ENCODE measurements around the gene SPACA5. TPM values are rescaled to one million over a fixed set of nuclear protein-coding genes. Genes with fewer than 3 reads are reported as not detected.
A peak's percentile ranks its signal among the peaks of the same experiment; 100 is the strongest.
"Not testable (repeated sequence)": the region's sequence is repeated elsewhere in the genome, so short reads cannot be mapped to it uniquely, and the experiment has no call there.

SPACA5 gene
- polyA plus RNA-seq, 1 donor (not counting 4 experiments of a cell fraction or from before 2014, with no cell fraction given), result not detected

- peak overlapping the region; percentile 53 to 68 (median 60) for H3K4me3 ChIP-seq (ENCODE audit: control insufficient read depth in 2 of 3, extremely low read depth in 1 of 3, insufficient read depth in 2 of 3, low read depth in 1 of 3, low read length in 3 of 3)
- H3K9ac ChIP-seq (ENCODE audit: control insufficient read depth, extremely low read depth, insufficient read depth, low read length), result peak overlapping the region; percentile 75
- no peaks in the 10 kb centered on the region for H4K20me1 ChIP-seq (ENCODE audit: control insufficient read depth, extremely low read depth, insufficient read depth, low read length)
- TF ChIP-seq, protein P1, sequence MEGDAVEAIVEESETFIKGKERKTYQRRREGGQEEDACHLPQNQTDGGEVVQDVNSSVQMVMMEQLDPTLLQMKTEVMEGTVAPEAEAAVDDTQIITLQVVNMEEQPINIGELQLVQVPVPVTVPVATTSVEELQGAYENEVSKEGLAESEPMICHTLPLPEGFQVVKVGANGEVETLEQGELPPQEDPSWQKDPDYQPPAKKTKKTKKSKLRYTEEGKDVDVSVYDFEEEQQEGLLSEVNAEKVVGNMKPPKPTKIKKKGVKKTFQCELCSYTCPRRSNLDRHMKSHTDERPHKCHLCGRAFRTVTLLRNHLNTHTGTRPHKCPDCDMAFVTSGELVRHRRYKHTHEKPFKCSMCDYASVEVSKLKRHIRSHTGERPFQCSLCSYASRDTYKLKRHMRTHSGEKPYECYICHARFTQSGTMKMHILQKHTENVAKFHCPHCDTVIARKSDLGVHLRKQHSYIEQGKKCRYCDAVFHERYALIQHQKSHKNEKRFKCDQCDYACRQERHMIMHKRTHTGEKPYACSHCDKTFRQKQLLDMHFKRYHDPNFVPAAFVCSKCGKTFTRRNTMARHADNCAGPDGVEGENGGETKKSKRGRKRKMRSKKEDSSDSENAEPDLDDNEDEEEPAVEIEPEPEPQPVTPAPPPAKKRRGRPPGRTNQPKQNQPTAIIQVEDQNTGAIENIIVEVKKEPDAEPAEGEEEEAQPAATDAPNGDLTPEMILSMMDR (optimal IDR thresholded peaks at IDR 0.05 in 1 of 3, IDR thresholded peaks at IDR 0.05 in 1 of 3, conservative IDR thresholded peaks at IDR 0.05 in 1 of 3; ENCODE audit: extremely low read depth in 1 of 3, insufficient read depth in 2 of 3, low read length in 3 of 3), result no peak
- no peak for TF ChIP-seq EZH2 (IDR thresholded peaks at IDR 0.05; ENCODE audit: low read length)
- peak overlapping the region; percentile 69 for H3K4me2 ChIP-seq (ENCODE audit: control insufficient read depth, extremely low read depth, insufficient read depth, low read depth, low read length)
- FAIRE-seq (no peak), DNase-seq (ENCODE audit: low read depth, low spot score) (no peak)
- peaks cover 5% of the 10 kb centered on the region for H3K4me1 ChIP-seq (ENCODE audit: control insufficient read depth, extremely low read depth, insufficient read depth, low read length)
- no peaks in the 10 kb centered on the region for H3K27me3 ChIP-seq (ENCODE audit: control insufficient read depth, extremely low read depth, insufficient read depth, low read length)
- H3K36me3 ChIP-seq (ENCODE audit: control insufficient read depth in 2 of 2, extremely low read depth in 1 of 2, insufficient read depth in 2 of 2, low read length in 2 of 2), result no peaks in the 10 kb centered on the region
- no peaks in the 10 kb centered on the region for H3K79me2 ChIP-seq (ENCODE audit: control insufficient read depth, insufficient read depth, low read length)
- H2AFZ ChIP-seq (ENCODE audit: control insufficient read depth, low read length), result peak overlapping the region; percentile 75
- dilution Hi-C loops (cut with MboI; ENCODE audit: extremely low pct_ligation_motif_present, low sequenced_read_pairs), result no loop called here
- no peaks in the 10 kb centered on the region for H3K9me3 ChIP-seq (ENCODE audit: control insufficient read depth, low read depth, low read length)
- peak overlapping the region; percentile 52 for H3K27ac ChIP-seq (ENCODE audit: control insufficient read depth, insufficient read depth, low read length)
- H3K9me1 ChIP-seq (ENCODE audit: control insufficient read depth, extremely low read depth, insufficient read depth, low read length), result no peaks in the 10 kb centered on the region
Measured at GRCh38 chrX:48003367-48003757, 3.4 kb upstream of the SPACA5 start.

DNA sequence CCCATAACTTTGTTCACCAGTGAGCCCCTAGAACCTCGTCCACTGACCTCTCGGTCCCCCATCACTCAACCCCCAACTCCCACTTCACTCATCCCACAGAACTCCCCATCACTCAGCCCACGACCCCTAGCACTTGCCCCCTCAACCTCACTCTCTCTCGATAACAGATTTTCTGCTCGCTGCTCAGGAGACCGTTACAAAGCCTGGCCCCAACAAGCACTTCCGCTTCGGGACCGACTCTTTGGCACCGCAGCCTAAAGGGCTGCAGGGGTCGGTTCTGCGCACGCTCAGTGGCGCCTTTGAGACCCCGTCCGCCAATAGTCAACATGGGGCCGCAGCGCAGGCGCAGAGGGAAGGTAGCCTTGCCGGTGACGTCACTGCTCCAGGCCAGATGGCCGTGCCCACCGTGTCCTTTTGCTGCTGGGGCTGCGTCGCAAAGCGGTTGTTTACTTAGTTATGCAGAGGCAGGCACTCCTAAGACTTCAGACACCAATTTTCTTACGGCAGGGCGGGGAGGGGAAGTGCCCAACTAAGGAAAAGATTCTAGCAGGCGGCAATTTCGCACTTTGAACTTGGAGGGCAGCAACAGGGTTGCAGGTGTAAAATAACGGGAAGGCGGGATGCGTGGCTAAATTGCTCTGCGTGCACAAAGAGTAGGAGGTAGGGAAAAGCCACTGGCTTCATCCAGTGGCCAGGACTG lies 2.9 kb upstream of the SPACA5 start, which contains the start of gene ZNF182:
ZNF182 (minus strand) TSS at position 232 of the 700 bp plus-strand sequence. CDS start 1,380 bp downstream, outside the sequence.
- Histone ChIP-seq H3K79me2 (ENCODE audit: control insufficient read depth, insufficient read depth, low read length) (no peaks in the 10 kb centered on the region), H3K4me1 (ENCODE audit: control insufficient read depth, extremely low read depth, insufficient read depth, low read length) (peaks cover 5% of the 10 kb centered on the region), H3K9ac (ENCODE audit: control insufficient read depth, extremely low read depth, insufficient read depth, low read length) (peak within 1 kb of the TSS; percentile 75), H3K4me3 (ENCODE audit: control insufficient read depth in 2 of 3, extremely low read depth in 1 of 3, insufficient read depth in 2 of 3, low read depth in 1 of 3, low read length in 3 of 3) (peak within 1 kb of the TSS; percentile 53 to 68 (median 60)), H3K36me3 (ENCODE audit: control insufficient read depth in 2 of 2, extremely low read depth in 1 of 2, insufficient read depth in 2 of 2, low read length in 2 of 2) (no peaks in the 10 kb centered on the region), H3K27me3 (ENCODE audit: control insufficient read depth, extremely low read depth, insufficient read depth, low read length) (no peaks in the 10 kb centered on the region), H3K9me1 (ENCODE audit: control insufficient read depth, extremely low read depth, insufficient read depth, low read length) (no peaks in the 10 kb centered on the region), H2AFZ (ENCODE audit: control insufficient read depth, low read length) (peak within 1 kb of the TSS; percentile 91), H4K20me1 (ENCODE audit: control insufficient read depth, extremely low read depth, insufficient read depth, low read length) (no peaks in the 10 kb centered on the region), H3K27ac (ENCODE audit: control insufficient read depth, insufficient read depth, low read length) (peak within 1 kb of the TSS; percentile 52), H3K9me3 (ENCODE audit: control insufficient read depth, low read depth, low read length) (no peaks in the 10 kb centered on the region), H3K4me2 (ENCODE audit: control insufficient read depth, extremely low read depth, insufficient read depth, low read depth, low read length) (peak within 1 kb of the TSS; percentile 69)
- dilution Hi-C loops (cut with MboI; ENCODE audit: extremely low pct_ligation_motif_present, low sequenced_read_pairs), result no loop called here
- FAIRE-seq, result no peak
- TF ChIP-seq, protein P1 (optimal IDR thresholded peaks at IDR 0.05 in 1 of 3, IDR thresholded peaks at IDR 0.05 in 1 of 3, conservative IDR thresholded peaks at IDR 0.05 in 1 of 3; ENCODE audit: extremely low read depth in 1 of 3, insufficient read depth in 2 of 3, low read length in 3 of 3), result no peak
- TF ChIP-seq EZH2 (IDR thresholded peaks at IDR 0.05; ENCODE audit: low read length), result no peak
- peak; percentile 36 for DNase-seq (ENCODE audit: low read depth, low spot score)

DNA sequence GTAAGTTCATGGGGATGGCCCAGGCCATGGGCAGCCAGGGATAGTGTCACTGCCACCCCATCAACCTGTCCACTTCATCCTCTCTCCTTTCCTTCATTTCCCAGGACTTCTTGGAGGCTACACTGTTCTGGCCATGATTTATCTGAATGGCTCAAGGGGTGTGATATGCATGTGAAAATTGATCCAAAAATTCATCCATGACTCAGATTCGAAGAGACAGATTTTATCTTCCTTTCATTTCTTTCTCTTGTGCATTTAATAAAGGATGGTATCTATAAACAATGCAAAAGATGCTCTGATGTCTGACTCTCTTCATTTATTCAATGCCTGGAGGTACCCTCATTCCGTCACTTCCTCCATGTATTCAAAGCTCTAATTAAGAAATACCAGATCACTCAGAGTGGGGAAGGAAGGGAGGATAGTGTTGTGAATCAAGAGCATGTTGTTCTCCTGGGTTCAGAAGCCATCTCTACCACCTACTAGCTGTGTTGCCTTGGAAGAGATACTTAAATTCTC lies 2.7 kb downstream of the SPACA5 start:
- H3K79me2 ChIP-seq (ENCODE audit: control insufficient read depth, insufficient read depth, low read length); H2AFZ ChIP-seq (ENCODE audit: control insufficient read depth, low read length); H3K36me3 ChIP-seq (ENCODE audit: control insufficient read depth in 2 of 2, extremely low read depth in 1 of 2, insufficient read depth in 2 of 2, low read length in 2 of 2); H4K20me1 ChIP-seq (ENCODE audit: control insufficient read depth, extremely low read depth, insufficient read depth, low read length); H3K9ac ChIP-seq (ENCODE audit: control insufficient read depth, extremely low read depth, insufficient read depth, low read length); H3K27me3 ChIP-seq (ENCODE audit: control insufficient read depth, extremely low read depth, insufficient read depth, low read length); H3K4me3 ChIP-seq (ENCODE audit: control insufficient read depth in 2 of 3, extremely low read depth in 1 of 3, insufficient read depth in 2 of 3, low read depth in 1 of 3, low read length in 3 of 3); H3K27ac ChIP-seq (ENCODE audit: control insufficient read depth, insufficient read depth, low read length); DNase-seq (ENCODE audit: low read depth, low spot score); H3K4me2 ChIP-seq (ENCODE audit: control insufficient read depth, extremely low read depth, insufficient read depth, low read depth, low read length); H3K4me1 ChIP-seq (ENCODE audit: control insufficient read depth, extremely low read depth, insufficient read depth, low read length); dilution Hi-C loops (cut with MboI; ENCODE audit: extremely low pct_ligation_motif_present, low sequenced_read_pairs); H3K9me3 ChIP-seq (ENCODE audit: control insufficient read depth, low read depth, low read length); FAIRE-seq; H3K9me1 ChIP-seq (ENCODE audit: control insufficient read depth, extremely low read depth, insufficient read depth, low read length): not testable (repeated sequence)

All from keratinocyte (primary cell).